Keratinocyte (primary cell): Measurements from ENCODE around the gene DUSP6. TPM values are rescaled to one million over a fixed set of nuclear protein-coding genes. Genes with fewer than 3 reads are reported as not detected.
A peak's percentile ranks its signal among the peaks of the same experiment; 100 is the strongest.

Experiments used
- DNase-seq: peaks from one replicate; pipeline ENCODE4 v3.0.0-alpha.2; 2011; ENCODE audit warnings: low read depth, missing footprints, low spot score
- FAIRE-seq: peaks from 2 replicates; lab custom pipeline; 2011; peaks lifted over from hg19 to GRCh38; lab: Jason Lieb, UNC
- H2AFZ ChIP-seq: 2 replicates; pipeline ENCODE4 v1.6.0; 2012; ENCODE audit warnings: low read length, control low read depth, inconsistent platforms; ENCODE audit not compliant: control insufficient read depth
- H3K27ac ChIP-seq: 2 replicates; pipeline ENCODE4 v1.5.1; 2011; ENCODE audit warnings: low read length; ENCODE audit not compliant: control insufficient read depth, insufficient read depth
- H3K27me3 ChIP-seq: 3 replicates; pipeline ENCODE4 v1.6.0; 2011; ENCODE audit warnings: low read length; ENCODE audit not compliant: control insufficient read depth, insufficient read depth; ENCODE audit errors: extremely low read depth
- H3K36me3 ChIP-seq, 2 experiments: 2 replicates in 1 of 2; 3 replicates in 1 of 2; pipeline ENCODE4 v1.5.1; 2011; ENCODE audit warnings: low read length in 2 of 2, mild to moderate bottlenecking in 1 of 2; ENCODE audit not compliant: control insufficient read depth in 2 of 2, insufficient read depth in 2 of 2; ENCODE audit errors: extremely low read depth in 1 of 2
- H3K4me1 ChIP-seq: 3 replicates; pipeline ENCODE4 v1.5.1; 2011; ENCODE audit warnings: low read length; ENCODE audit not compliant: control insufficient read depth, insufficient read depth; ENCODE audit errors: extremely low read depth
- H3K4me2 ChIP-seq: 3 replicates; pipeline ENCODE4 v1.6.0; 2011; ENCODE audit warnings: low read depth, low read length; ENCODE audit not compliant: control insufficient read depth, insufficient read depth; ENCODE audit errors: extremely low read depth
- H3K4me3 ChIP-seq, 3 experiments: fragments of 200-600 bp in 1 of 3; sonication (generic) in 1 of 3; 2 replicates in 2 of 3; 3 replicates in 1 of 3; pipeline ENCODE4 v1.5.1; 2011 to 2016; ENCODE audit warnings: low read length in 3 of 3, mild to moderate bottlenecking in 3 of 3, control low read depth in 2 of 3, inconsistent platforms in 1 of 3, low read depth in 1 of 3, mixed read lengths in 1 of 3, mixed run types in 1 of 3, moderate library complexity in 1 of 3; ENCODE audit not compliant: control insufficient read depth in 2 of 3, insufficient read depth in 2 of 3; ENCODE audit errors: extremely low read depth in 1 of 3
- H3K79me2 ChIP-seq: 2 replicates; pipeline ENCODE4 v1.6.0; 2012; ENCODE audit warnings: low read length; ENCODE audit not compliant: control insufficient read depth, insufficient read depth
- H3K9ac ChIP-seq: 3 replicates; pipeline ENCODE4 v1.6.0; 2011; ENCODE audit warnings: low read length; ENCODE audit not compliant: control insufficient read depth, insufficient read depth; ENCODE audit errors: extremely low read depth
- H3K9me1 ChIP-seq: 3 replicates; pipeline ENCODE4 v1.6.0; 2011; ENCODE audit warnings: low read length; ENCODE audit not compliant: control insufficient read depth, insufficient read depth; ENCODE audit errors: extremely low read depth
- H3K9me3 ChIP-seq: 2 replicates; pipeline ENCODE4 v1.5.1; 2012; ENCODE audit warnings: low read depth, low read length; ENCODE audit not compliant: control insufficient read depth
- H4K20me1 ChIP-seq: 3 replicates; pipeline ENCODE4 v1.6.0; 2011; ENCODE audit warnings: low read length; ENCODE audit not compliant: control insufficient read depth, insufficient read depth; ENCODE audit errors: extremely low read depth
- EZH2 ChIP-seq: IDR thresholded peaks from one replicate; pipeline ENCODE4 v1.6.1; 2012; ENCODE audit warnings: inconsistent platforms, mild to moderate bottlenecking, low read length, moderate library complexity
- dilution Hi-C: fragments of 300-500 bp; cut with MboI; formaldehyde crosslinking; loops from one replicate; pipeline ENCODE4 v1.7.0; 2020; ENCODE audit warnings: low sequenced_read_pairs; ENCODE audit not compliant: extremely low pct_ligation_motif_present
- polyA plus RNA-seq, 5 experiments: library from polyadenylated mRNA; depleted of rRNA in 3 of 5; stranded (reverse) in 3 of 5; stranded (forward) in 1 of 5; unstranded in 1 of 5; fragments of >200 nt; gene quantifications; 1 replicate in 1 of 5; 2 replicates in 3 of 5; 3 replicates in 1 of 5; pipeline versions ENCODE4 v1.2.1 to v1.2.3, GENCODE V29; 2011 to 2012; ENCODE audit warnings: missing spikeins in 2 of 5, low read depth in 1 of 5, low replicate concordance in 1 of 5
- TF ChIP-seq, protein P1 (sequence below), 3 experiments: IDR thresholded peaks in 1 of 3; conservative IDR thresholded peaks in 1 of 3; optimal IDR thresholded peaks in 1 of 3; 2 replicates in 2 of 3; 3 replicates in 1 of 3; pipeline versions ENCODE3 to v1.5.1; 2011; ENCODE audit warnings: low read length in 3 of 3, mild to moderate bottlenecking in 3 of 3, moderate library complexity in 2 of 3, control low read depth in 1 of 3, inconsistent platforms in 1 of 3; ENCODE audit not compliant: insufficient read depth in 2 of 3; ENCODE audit errors: extremely low read depth in 1 of 3

The DUSP6 gene
- polyA plus RNA-seq, 1 donor (not counting 4 experiments of a cell fraction or from before 2014, with no cell fraction given): 221 TPM

DNA sequence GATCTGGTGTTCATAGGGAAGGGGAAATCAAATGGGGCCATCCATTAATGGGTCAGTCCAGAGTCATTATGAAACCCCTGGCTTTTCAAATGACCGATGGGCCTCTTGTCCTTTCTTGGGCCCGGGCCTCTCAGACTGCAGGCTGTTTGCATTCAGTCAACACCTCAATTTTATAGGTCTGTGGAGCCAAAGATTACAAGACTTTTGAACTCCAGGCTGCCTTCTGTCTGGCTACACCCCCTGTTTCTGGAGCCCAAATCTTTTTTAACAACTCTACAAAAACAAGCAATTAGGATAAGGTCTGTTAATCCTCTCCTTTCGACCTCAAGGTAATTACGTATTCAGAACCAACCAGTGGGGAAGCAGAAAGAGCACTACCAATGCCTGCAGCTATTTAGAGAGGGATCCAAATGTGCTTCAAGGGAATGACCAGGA, 35.6 kb downstream of the DUSP6 start:
- Histone ChIP-seq H3K4me2 (no peak overlapping the region), H3K9me1 (no peaks in the 10 kb centered on the region), H3K79me2 (no peaks in the 10 kb centered on the region), H3K4me1 (peaks cover 14% of the 10 kb centered on the region), H2AFZ (peak overlapping the region; percentile 28), H3K9me3 (no peaks in the 10 kb centered on the region), H4K20me1 (no peaks in the 10 kb centered on the region), H3K4me3 (no peak overlapping the region), H3K27ac (no peak overlapping the region), H3K27me3 (no peaks in the 10 kb centered on the region), H3K9ac (no peak overlapping the region), H3K36me3 (no peaks in the 10 kb centered on the region)
- FAIRE-seq (no peak), DNase-seq (no peak)
- TF ChIP-seq, protein P1, sequence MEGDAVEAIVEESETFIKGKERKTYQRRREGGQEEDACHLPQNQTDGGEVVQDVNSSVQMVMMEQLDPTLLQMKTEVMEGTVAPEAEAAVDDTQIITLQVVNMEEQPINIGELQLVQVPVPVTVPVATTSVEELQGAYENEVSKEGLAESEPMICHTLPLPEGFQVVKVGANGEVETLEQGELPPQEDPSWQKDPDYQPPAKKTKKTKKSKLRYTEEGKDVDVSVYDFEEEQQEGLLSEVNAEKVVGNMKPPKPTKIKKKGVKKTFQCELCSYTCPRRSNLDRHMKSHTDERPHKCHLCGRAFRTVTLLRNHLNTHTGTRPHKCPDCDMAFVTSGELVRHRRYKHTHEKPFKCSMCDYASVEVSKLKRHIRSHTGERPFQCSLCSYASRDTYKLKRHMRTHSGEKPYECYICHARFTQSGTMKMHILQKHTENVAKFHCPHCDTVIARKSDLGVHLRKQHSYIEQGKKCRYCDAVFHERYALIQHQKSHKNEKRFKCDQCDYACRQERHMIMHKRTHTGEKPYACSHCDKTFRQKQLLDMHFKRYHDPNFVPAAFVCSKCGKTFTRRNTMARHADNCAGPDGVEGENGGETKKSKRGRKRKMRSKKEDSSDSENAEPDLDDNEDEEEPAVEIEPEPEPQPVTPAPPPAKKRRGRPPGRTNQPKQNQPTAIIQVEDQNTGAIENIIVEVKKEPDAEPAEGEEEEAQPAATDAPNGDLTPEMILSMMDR (optimal IDR thresholded peaks at IDR 0.05 in 1 of 3, IDR thresholded peaks at IDR 0.05 in 1 of 3, conservative IDR thresholded peaks at IDR 0.05 in 1 of 3; ENCODE audit: extremely low read depth in 1 of 3, insufficient read depth in 2 of 3, low read length in 3 of 3): no peak
- no peak for TF ChIP-seq EZH2
- dilution Hi-C loops: no loop called here

DNA sequence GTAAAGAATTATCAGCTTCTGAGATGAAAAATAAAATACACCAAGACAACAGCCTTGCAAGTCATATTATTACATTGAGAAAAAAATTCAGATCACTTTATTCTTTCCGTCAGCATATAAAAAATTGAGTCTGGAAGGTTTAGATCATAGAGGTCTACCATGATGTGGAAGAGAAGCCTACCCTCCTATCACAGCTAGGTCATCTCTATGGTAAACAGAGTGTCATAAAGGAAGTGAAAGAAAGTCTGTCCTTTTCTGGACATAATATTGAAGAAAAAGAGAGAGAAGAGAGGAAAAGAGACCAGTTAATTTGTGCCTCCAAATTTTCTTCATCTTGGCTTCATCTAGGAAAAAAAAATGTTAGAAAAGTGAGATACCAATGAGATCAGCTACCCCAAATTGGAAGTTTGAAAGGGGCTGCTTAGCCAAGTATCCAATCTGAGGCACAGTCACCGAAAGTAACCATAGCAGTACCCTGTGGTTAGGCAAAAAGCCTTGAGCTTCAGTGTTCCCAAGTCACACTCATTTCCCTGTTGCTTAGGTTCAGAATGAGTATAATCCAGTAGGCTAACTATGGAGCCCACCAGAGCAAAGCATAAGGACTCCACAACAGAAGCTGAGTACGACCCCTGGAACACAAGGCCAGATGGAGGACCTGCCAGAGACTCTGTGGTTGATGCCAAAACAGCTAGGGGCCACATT, 38.1 kb downstream of the DUSP6 start:
- Histone ChIP-seq H2AFZ (no peak overlapping the region), H3K9ac (no peak overlapping the region), H4K20me1 (no peaks in the 10 kb centered on the region), H3K9me1 (no peaks in the 10 kb centered on the region), H3K27me3 (no peaks in the 10 kb centered on the region), H3K4me2 (no peak overlapping the region), H3K9me3 (no peaks in the 10 kb centered on the region), H3K4me3 (no peak overlapping the region), H3K36me3 (no peaks in the 10 kb centered on the region), H3K27ac (no peak overlapping the region), H3K4me1 (peaks cover 11% of the 10 kb centered on the region), H3K79me2 (no peaks in the 10 kb centered on the region)
- dilution Hi-C loops: no loop called here
- DNase-seq (no peak), FAIRE-seq (no peak)
- TF ChIP-seq, protein P1 (optimal IDR thresholded peaks at IDR 0.05 in 1 of 3, IDR thresholded peaks at IDR 0.05 in 1 of 3, conservative IDR thresholded peaks at IDR 0.05 in 1 of 3; ENCODE audit: extremely low read depth in 1 of 3, insufficient read depth in 2 of 3, low read length in 3 of 3): no peak
- no peak for TF ChIP-seq EZH2
